Measurements from ENCODE around the gene PRR5L.

DNA sequence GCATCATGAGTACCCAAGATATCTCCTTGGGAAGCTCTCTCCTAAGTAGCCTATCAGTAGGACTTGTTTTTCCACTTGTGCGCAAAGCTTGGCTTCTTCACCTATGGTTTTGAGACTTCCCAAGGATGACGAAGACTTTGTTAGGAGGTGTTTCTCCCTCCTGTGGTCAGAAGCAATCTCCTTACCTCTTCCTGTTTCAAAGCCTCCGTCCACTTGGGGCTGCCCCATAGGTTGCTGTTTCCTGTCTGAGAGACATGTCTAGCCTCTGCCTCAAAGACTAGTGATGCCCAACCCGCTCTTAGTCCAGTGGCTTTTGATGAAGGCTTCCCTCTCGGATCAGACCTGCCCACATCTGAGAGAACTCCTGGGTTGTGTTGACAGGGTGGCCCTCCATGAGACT, 121.1 kb downstream of the PRR5L start:
- TF ChIP-seq POLR2A (IDR thresholded peaks at IDR 0.05) (no peak), POLR2AphosphoS5 (IDR thresholded peaks at IDR 0.05) (no peak)
